PFSK-1 (cell line): ENCODE results near the gene DIAPH3.

Experiments
- FOXP2 ChIP-seq: optimal IDR thresholded peaks from 2 replicates; pipeline ENCODE3; 2011; ENCODE audit warnings: borderline replicate concordance, control low read depth, inconsistent platforms; ENCODE audit not compliant: insufficient read depth; ENCODE audit errors: extremely low read length, extremely low read depth
- POLR2AphosphoS5 ChIP-seq: IDR thresholded peaks from 2 replicates; pipeline ENCODE4 v1.6.1; 2012; ENCODE audit warnings: low read depth, mild to moderate bottlenecking, control low read depth, low read length, moderate library complexity
- SIN3A ChIP-seq: IDR thresholded peaks from 2 replicates; pipeline ENCODE4 v1.6.1; 2012; ENCODE audit warnings: mild to moderate bottlenecking, low read length, moderate library complexity, borderline replicate concordance; ENCODE audit not compliant: insufficient read depth
- TAF1 ChIP-seq: IDR thresholded peaks from 2 replicates; pipeline ENCODE4 v1.6.1; 2012; ENCODE audit warnings: low read length, control low read depth, borderline replicate concordance; ENCODE audit not compliant: insufficient read depth
- TF ChIP-seq, protein P1 (sequence below), 2 experiments: IDR thresholded peaks; 2 replicates each; pipeline versions ENCODE4 v1.6.1 to v1.8.0; 2011 to 2012; ENCODE audit warnings: low read depth in 2 of 2, low read length in 2 of 2, control low read depth in 1 of 2, inconsistent platforms in 1 of 2, mild to moderate bottlenecking in 1 of 2, moderate library complexity in 1 of 2; ENCODE audit not compliant: insufficient read depth in 1 of 2

DNA sequence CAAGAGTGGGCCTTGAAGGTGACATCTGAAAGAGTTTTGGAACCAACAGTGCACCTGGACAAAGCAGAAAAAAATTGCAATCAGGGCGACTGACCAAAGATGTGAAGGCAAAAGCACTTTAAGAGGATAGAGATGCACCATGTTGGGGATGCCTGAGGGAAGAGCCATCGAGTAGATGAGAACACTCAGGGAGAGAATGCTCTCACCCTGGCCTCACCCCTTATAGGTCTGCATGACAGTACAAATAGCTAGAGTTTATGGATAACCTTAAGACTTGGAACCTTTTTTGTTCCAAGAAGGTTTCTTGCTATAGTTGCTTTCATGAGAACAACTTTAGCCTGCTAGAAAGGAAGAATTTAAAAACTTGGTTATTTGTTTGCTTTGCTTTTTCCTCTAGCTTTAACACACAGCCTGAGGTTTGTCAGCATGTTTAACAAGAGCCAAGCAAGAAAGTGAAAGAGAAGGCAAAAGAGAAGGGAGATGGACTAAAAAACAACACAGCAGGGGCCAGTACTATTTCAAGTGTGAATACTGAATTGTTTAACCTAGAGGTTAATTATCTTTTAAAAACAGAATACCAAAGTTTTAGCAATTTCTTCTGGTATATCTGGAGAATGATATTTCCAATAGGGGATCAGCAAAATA, 418.9 kb downstream of the DIAPH3 start:
- TF ChIP-seq POLR2AphosphoS5 (no peak), TAF1 (no peak), SIN3A (no peak), FOXP2 (no peak)
- TF ChIP-seq, protein P1, sequence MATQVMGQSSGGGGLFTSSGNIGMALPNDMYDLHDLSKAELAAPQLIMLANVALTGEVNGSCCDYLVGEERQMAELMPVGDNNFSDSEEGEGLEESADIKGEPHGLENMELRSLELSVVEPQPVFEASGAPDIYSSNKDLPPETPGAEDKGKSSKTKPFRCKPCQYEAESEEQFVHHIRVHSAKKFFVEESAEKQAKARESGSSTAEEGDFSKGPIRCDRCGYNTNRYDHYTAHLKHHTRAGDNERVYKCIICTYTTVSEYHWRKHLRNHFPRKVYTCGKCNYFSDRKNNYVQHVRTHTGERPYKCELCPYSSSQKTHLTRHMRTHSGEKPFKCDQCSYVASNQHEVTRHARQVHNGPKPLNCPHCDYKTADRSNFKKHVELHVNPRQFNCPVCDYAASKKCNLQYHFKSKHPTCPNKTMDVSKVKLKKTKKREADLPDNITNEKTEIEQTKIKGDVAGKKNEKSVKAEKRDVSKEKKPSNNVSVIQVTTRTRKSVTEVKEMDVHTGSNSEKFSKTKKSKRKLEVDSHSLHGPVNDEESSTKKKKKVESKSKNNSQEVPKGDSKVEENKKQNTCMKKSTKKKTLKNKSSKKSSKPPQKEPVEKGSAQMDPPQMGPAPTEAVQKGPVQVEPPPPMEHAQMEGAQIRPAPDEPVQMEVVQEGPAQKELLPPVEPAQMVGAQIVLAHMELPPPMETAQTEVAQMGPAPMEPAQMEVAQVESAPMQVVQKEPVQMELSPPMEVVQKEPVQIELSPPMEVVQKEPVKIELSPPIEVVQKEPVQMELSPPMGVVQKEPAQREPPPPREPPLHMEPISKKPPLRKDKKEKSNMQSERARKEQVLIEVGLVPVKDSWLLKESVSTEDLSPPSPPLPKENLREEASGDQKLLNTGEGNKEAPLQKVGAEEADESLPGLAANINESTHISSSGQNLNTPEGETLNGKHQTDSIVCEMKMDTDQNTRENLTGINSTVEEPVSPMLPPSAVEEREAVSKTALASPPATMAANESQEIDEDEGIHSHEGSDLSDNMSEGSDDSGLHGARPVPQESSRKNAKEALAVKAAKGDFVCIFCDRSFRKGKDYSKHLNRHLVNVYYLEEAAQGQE (IDR thresholded peaks at IDR 0.05; ENCODE audit: insufficient read depth in 1 of 2, low read depth in 2 of 2, low read length in 2 of 2), result no peak
